ENCODE measurements around the gene PDGFA.

PDGFA gene

GRCh38 chr7:471191-471865, 48.3 kb downstream of the PDGFA start:
- DNase-seq = no peak

DNA sequence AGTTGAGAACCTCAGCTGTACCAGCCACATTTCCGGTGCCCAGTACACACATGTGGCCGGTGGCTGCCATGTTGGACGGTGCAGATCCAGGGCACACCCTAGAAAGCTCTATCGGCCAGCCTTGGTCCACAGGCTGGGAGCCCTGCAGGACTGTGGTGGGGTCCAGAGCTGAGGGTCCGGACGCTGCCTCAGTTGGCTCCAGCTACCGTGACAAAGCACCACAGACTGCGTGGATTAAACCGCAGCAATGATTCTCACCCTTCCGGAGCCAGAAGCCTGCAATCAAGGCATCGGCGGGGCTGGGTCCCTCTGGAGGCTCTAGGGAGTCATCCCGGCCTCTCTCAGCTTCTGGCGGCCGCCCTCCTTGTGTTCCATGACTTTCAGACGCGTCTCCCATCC, 50.1 kb downstream of the PDGFA start:
- no peak for DNase-seq

DNA sequence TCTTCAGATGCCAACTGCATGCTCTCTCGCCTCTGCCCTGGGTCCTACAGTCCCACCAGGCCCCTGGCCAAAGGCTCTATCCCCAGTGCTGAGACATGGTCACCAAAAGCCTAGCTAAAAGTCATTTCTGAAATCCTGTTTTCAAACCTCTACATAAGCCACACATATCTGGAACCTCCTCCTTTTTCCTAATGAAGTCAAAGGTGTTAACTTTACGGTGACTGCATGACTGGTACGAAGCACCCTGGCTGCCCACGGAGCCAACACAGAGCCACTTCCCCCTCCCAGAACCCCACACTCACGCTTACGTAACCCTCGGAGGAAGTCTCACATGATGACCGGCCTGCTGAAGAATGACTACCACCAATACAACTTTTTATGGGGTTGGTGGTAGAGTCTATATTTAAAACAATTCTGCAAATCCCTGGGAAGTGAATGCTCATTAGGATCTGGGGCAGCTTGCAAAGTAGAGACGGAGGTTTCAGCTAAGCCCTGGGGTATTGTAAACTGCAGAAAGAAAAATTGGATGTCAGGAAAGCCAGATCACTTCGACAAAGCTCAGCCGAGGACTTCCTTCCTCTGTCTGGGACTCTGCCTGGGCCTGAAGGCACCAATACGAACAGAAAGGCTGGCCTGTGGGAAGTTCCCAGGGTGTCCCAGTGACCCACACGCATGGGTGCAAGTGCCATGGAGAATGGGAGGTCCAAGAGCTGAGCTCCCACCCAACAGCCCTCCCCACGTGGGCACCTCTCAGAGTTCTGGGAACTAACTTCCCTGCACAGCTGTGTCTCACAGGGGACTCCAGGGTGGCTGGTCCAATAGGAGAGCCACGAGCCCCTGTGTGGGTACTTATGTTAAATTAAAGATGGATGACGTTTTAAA, 50.7 kb downstream of the PDGFA start:
- no peak for DNase-seq

DNA sequence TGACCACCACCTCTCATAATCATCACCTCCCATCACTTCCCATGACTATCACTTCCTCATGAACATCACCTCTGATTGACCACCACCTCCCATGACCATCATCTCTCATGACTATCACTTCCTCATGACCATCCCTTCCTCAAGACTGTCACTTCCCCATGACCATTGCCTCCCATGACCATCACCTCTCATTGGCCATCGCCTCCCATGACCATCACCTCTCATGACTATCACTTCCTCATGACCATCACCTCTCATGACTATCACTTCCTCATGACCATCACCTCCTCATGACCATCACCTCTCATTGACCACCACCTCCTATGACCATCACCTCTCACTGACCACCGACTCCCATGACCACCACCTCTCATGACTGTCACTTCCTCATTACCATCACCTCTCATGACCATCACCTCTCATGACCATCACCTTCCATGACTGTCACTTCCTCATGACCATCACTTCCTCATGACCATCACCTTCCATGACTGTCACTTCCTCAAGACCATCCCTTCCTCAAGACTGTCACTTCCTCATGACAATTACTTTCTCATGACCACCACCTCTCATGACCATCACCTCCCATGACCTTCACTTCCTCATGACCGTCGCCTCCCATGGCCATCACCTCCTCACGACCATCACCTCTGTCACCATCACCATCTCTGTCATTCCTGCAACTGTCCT, 51.6 kb downstream of the PDGFA start:
- DNase-seq = no peak

DNA sequence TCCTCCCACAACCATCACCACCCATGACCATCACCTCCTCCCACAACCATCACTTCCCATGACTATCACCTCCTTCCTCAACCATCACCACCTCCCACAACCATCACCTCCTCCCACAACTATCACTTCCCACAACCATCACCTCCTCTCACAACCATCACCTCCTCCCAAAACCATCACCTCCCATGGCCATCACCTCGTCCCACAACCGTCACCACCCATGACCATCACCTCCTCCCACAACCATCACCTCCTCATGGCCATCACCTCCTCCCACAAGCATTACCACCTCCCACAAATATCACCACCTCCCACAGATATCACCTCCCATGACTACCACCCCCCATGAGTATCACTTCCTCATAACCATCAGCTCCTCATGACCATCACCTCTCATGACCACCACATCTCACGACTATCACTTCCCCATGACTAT, 52.2 kb downstream of the PDGFA start:
- DNase-seq = no peak

DNA sequence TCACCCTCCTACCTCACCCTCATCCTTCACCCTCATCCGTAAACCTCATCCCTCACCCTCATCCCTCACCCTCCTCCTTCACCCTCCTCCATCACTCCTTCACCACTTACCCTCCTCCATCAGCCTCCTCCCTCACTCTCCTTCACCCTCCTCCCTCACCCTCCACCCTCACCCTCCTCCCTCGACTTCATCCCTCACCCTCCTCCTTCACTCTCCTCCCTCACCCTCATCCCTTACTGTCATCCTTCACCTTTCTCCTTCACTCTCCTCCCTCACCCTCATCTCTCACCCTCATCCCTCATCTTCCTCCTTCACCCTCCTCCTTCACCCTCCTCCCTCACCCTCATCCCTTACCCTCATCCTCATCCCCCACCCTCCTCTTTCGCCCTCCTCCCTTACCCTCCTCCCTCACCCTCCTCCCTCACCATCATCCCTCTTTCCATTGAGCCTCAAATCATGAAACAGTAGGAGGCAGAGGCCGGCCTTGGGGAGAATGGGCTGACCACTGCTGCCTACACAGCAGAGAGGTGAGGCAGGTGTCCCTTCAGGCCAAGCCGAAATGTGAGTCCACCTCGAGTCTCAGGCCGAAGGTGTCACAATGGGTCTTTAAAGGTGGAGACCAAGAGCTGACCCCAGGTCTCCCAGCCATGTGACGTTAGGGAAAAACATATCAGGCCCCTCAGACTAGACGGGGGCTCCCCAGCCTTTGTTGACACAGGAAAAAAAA, 53.0 kb downstream of the PDGFA start:
- DNase-seq = no peak

- DNase-seq = no peak
Observed at GRCh38 chr7:465710-466400, 53.8 kb downstream of the PDGFA start.

DNA sequence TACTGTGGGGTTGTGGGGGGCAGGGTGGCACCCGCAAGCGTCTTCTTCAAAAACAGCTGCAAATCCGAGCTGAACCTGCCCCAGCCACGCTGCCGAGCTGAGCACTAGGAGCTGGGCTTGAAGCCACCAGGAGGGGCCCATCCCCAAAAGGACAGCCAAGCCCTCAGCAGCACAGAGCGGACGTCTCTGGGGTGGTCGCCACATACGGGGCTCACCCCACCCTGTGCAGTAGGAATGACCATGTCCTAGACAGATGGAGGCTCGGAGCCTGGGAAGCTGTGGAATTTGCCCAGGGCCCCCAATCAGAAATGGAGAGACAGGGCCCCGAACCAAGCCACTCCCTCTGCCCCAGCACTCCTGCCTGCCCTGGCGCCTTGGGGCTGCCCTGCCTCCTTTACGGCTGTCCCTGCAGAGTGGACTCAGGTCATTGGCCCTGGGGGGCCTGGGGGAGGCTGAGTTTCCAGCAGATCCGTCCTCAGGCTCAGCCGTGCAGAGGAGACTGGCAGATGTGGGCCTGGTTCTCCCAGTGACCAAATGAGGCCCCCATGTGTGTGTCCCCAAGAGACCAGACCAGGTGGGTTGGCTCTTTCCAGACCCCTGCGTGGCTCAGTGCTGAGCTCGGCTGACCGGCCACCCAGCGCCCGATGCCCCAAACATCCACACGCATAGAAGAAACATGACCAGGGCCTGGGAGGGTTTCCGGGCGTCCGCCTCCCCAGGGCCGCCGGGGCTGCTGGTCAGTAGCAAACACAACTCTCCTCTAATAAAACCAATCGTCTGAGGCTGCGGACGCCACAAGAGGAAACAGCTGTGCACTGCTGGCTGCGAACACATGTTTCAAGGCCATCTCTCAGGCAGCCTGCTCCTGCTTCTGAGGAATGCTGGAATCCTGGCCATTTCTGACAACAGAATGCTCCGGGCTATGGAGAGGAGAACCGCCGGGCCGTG, 54.9 kb downstream of the PDGFA start:
- no peak for DNase-seq

GRCh38 chr7:463817-464453, 55.7 kb downstream of the PDGFA start:
- no peak for DNase-seq

GRCh38 chr7:463362-463781, 56.3 kb downstream of the PDGFA start:
- no peak for DNase-seq

GRCh38 chr7:462173-463103, 57.2 kb downstream of the PDGFA start:
- DNase-seq = no peak

- DNase-seq = no peak
Observed at GRCh38 chr7:461453-462172, 58.0 kb downstream of the PDGFA start.

DNA sequence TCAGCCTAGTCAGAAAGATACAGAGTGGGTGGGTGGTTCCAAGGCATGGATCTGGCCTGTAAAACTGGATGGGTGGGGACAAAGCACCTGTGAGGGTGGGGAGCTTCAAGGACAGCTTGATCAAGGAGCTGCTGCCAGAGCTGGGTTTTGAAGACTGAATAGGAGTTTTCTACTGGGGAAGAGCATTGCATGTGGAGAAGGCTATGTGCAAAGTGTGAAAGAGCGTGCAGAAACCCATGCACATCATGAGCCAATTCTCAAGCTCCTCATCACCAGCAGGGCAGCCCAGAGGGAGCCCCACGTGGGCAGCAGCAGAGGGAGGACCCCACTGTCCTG, 58.6 kb downstream of the PDGFA start:
- DNase-seq = no peak

DNA sequence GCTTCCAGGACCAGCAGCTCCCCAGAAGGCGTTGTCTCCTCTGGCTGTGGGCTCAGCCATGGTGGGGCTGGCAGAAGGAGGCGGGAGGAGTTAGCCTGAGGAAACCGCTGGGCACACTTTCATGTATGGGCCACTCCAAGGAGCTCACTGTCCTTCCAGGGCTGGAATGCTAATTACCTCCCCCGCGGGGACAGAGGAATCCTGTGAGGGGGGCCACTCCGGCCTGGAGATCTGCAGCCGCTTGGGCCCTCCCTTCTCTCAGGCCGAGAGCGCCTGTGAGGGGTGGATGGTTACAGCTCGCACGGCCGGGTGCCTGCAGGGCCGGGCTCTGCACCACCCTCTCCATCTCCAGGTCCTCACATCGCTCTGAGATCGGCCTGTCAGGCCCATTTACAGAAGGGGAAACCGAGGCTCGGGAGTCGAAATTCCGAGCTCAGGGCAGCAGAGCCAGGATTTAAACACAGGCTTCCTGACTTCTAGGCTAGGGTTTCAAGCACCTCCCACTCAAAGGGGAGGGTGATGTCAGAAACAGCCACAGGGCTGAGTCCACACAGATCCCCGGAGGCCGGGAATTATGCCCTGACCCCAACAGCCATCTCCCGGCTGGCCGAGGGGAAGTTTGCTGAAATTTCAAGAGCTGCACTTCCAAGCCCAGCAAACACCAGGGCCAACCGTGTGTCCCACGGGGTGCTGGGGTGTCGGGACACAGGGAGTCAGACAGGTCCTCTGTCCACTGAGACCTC, 59.1 kb downstream of the PDGFA start:
- no peak for DNase-seq

DNA sequence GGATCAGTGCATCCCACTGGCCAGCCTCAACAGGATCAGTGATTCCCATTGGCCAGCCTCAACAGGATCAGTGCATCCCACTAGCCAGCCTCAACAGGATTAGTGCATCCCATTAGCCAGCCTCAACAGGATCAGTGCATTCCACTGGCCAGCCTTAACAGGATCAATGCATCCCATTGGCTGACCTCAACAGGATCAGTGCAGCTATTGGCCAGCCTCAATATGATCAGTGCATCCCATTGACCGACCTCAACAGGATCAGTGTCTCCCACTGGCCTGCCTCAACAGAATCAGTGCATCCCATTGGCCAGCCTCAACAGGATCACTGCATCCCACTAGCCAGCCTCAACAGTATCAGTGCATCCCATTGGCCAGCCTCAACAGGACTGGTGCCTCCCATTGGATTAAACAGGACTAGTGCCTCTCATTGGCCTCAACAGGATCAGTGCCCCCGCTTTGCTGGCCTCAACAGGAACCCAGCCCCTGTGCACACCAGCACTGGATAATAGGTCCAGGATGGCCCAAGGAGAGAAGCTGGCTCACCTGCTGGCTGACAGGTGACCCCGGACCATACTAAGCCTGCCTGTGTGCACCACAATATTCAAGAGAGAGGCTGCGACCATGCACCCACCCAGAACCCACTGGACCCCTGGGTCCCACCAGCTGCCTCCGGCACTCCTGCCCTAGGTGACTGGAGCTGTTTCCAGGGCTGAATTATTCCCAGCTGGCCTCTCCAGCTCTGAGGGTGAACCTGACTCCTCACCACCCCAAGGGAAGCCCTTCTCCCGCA, 59.9 kb downstream of the PDGFA start:
- no peak for DNase-seq

GRCh38 chr7:458511-459245, 61.0 kb downstream of the PDGFA start:
- DNase-seq = no peak
